Ascending aorta (tissue), 2 donors: ENCODE results near the gene POLR1C. TPM values are rescaled to one million over a fixed set of nuclear protein-coding genes. Genes with fewer than 3 reads are reported as not detected.
"Not testable (repeated sequence)": the region's sequence is repeated elsewhere in the genome, so short reads cannot be mapped to it uniquely, and the experiment has no call there.

Experiments
- DNase-seq, 2 donors: peaks; one replicate each; pipeline ENCODE4 v3.0.0-alpha.2; 2019; ENCODE audit warnings: low spot score in 2 of 2
- H3K27ac ChIP-seq, 2 donors: fragments of 200-600 bp; sonication (generic); one replicate each; pipeline ENCODE4 v1.5.1; 2016 to 2017; ENCODE audit warnings: mild to moderate bottlenecking in 1 of 2
- H3K27me3 ChIP-seq: fragments of 200-600 bp; sonication (generic); one replicate; pipeline ENCODE4 v1.5.1; 2017
- H3K36me3 ChIP-seq, 2 donors: fragments of 200-600 bp; sonication (generic); one replicate each; pipeline ENCODE4 v1.5.1; 2016
- H3K4me1 ChIP-seq, 2 donors: fragments of 200-600 bp; sonication (generic); one replicate each; pipeline ENCODE4 v1.5.1; 2016 to 2017; ENCODE audit warnings: mild to moderate bottlenecking in 1 of 2
- H3K4me3 ChIP-seq, 2 donors: fragments of 200-600 bp; sonication (generic); one replicate each; pipeline ENCODE4 v1.5.1; 2016 to 2017; ENCODE audit warnings: mild to moderate bottlenecking in 1 of 2
- H3K9me3 ChIP-seq, 2 donors: fragments of 200-600 bp; sonication (generic); one replicate each; pipeline ENCODE4 v1.5.1; 2016
- CTCF ChIP-seq, 3 experiments: fragments of 200-600 bp in 2 of 3; fragments of 450-650 bp in 1 of 3; sonication (generic) in 2 of 3; IDR thresholded peaks; one replicate each; pipeline ENCODE4 v1.5.1; 2016 to 2019; ENCODE audit warnings: antibody characterized with exemption in 3 of 3, mild to moderate bottlenecking in 1 of 3, moderate library complexity in 1 of 3
- intact Hi-C: fragments of 100-400 bp; cut with DNase I; formaldehyde crosslinking; loops from one replicate; pipeline ENCODE4 v1.15.1; 2023
- total RNA-seq: library from RNA; depleted of rRNA; stranded (reverse); fragments of >200 nt; gene quantifications from one replicate; pipeline ENCODE4 v1.1.0, GENCODE V29; 2016

Gene POLR1C
- total RNA-seq, 1 donor from 2014 or later: 51.5 TPM

GRCh38 chr6:43544461-43544860 lies 27.6 kb downstream of the POLR1C start:
- intact Hi-C loops: no loop called here
- Histone ChIP-seq H3K4me1 (no peaks in the 10 kb centered on the region), H3K36me3 (peaks cover 63 to 84% of the 10 kb centered on the region in 2 donors), H3K9me3 (no peaks in the 10 kb centered on the region), H3K4me3 (no peak overlapping the region), H3K27ac (no peak overlapping the region), H3K27me3 (no peaks in the 10 kb centered on the region)
- TF ChIP-seq CTCF (IDR thresholded peaks at IDR 0.05): no peak
- DNase-seq: no peak

DNA sequence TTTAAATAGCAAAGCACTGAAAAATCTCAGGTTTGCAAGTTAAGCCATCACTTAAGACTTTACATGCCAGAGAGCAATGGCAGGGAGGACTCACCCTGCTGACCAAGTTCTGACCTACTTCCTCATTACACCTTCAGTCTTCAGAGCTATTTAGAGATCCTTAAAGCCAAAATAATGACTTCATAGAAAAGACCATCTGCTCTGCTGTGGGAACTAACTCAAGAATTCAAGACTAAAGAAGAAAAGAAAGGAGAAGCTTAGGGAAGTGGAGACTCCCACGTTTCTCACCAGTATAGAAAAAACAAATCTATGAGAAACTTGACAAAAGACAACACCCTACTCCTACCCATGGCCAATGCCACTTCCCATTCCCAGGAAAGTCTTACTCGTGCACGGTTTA lies 30.3 kb downstream of the POLR1C start:
- no peaks in the 10 kb centered on the region for H3K27me3 ChIP-seq
- no peak for DNase-seq
- H3K9me3 ChIP-seq: no peaks in the 10 kb centered on the region
- no peak for TF ChIP-seq CTCF (IDR thresholded peaks at IDR 0.05)
- H3K4me3 ChIP-seq: no peak overlapping the region
- intact Hi-C loops: no loop called here
- H3K36me3 ChIP-seq: peaks cover 77 to 87% of the 10 kb centered on the region in 2 donors
- no peak overlapping the region for H3K27ac ChIP-seq
- H3K4me1 ChIP-seq: no peaks in the 10 kb centered on the region

- intact Hi-C loops, H3K9me3 ChIP-seq, DNase-seq, H3K27ac ChIP-seq, H3K27me3 ChIP-seq, H3K4me1 ChIP-seq, H3K4me3 ChIP-seq: not testable (repeated sequence)
- peaks cover 70 to 90% of the 10 kb centered on the region in 2 donors for H3K36me3 ChIP-seq
Measured at GRCh38 chr6:43557620-43558019, 40.7 kb downstream of the POLR1C start.

DNA sequence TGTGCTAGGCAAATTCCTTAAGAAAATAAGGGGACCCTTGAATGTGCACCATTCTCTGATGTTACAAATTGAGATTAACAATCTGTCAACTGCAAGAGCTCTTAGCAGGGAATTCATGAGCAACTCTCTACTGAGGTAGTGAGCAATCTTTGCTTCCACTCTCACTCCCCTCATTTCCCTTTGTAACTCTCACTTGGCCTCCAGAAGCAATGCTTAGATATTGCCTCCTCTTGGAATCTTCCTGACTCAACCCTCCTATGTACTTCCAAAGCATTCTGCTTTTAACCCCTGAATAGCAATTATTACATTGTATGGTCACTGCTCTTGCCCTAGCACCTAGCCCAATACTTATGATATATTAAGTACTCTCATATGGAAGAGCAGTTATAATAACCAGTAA lies 42.4 kb downstream of the POLR1C start:
- intact Hi-C loops: no loop called here
- H3K36me3 ChIP-seq: peaks cover 66 to 88% of the 10 kb centered on the region in 2 donors
- no peak overlapping the region for H3K4me3 ChIP-seq
- no peak for TF ChIP-seq CTCF (IDR thresholded peaks at IDR 0.05)
- DNase-seq: no peak
- H3K4me1 ChIP-seq: no peaks in the 10 kb centered on the region
- H3K27me3 ChIP-seq: no peaks in the 10 kb centered on the region
- no peaks in the 10 kb centered on the region for H3K9me3 ChIP-seq
- H3K27ac ChIP-seq: no peak overlapping the region

GRCh38 chr6:43570876-43571441 lies 54.1 kb downstream of the POLR1C start:
- H3K27ac ChIP-seq: no peak overlapping the region
- H3K9me3 ChIP-seq: no peaks in the 10 kb centered on the region
- H3K4me3 ChIP-seq: no peak overlapping the region
- peaks cover 41 to 57% of the 10 kb centered on the region in 2 donors for H3K36me3 ChIP-seq
- no peak for TF ChIP-seq CTCF (IDR thresholded peaks at IDR 0.05)
- H3K27me3 ChIP-seq: no peaks in the 10 kb centered on the region
- no peak for DNase-seq
- intact Hi-C loops: no loop called here
- H3K4me1 ChIP-seq: peaks cover 0 to 5% of the 10 kb centered on the region in 2 donors

Other genes starting within 250 kb of the POLR1C start
- gene SLC22A7, start 218.8 kb upstream of the POLR1C start, total RNA-seq: 1.8 TPM
- not detected for gene CRIP3, start 208.3 kb upstream of the POLR1C start, total RNA-seq
- 4.4 TPM for gene ZNF318, start 147.4 kb upstream of the POLR1C start, total RNA-seq
- gene ABCC10, start 89.5 kb upstream of the POLR1C start, total RNA-seq: 4.6 TPM
- not detected for gene DLK2, start 61.5 kb upstream of the POLR1C start, total RNA-seq
- gene TJAP1, start 39.5 kb upstream of the POLR1C start, total RNA-seq: 71.6 TPM
- not detected for gene LRRC73, start 6.7 kb upstream of the POLR1C start, total RNA-seq
- 71.4 TPM for gene YIPF3, start 163 bp upstream of the POLR1C start, total RNA-seq
- gene XPO5, start 58.9 kb downstream of the POLR1C start, total RNA-seq: 21.4 TPM
- 4.3 TPM for gene POLH, start 59.1 kb downstream of the POLR1C start, total RNA-seq
- 30.7 TPM for gene GTPBP2, start 112.2 kb downstream of the POLR1C start, total RNA-seq
- 15.0 TPM for gene MAD2L1BP, start 118.8 kb downstream of the POLR1C start, total RNA-seq
- not detected for gene RSPH9, start 127.9 kb downstream of the POLR1C start, total RNA-seq
- gene MRPS18A, start 170.7 kb downstream of the POLR1C start, total RNA-seq: 29.8 TPM